MCF 10A (cell line): ENCODE measurements around the gene F7. TPM values are rescaled to one million over a fixed set of nuclear protein-coding genes. Genes with fewer than 3 reads are reported as not detected.

Experiments used
- BruUV-seq: library from RNA; stranded (reverse); fragments of 400-500 nt; replicated peaks from 2 replicates; lab custom pipeline; 2021; lab: Mats Ljungman, UMichigan
- CTCF ChIA-PET: fragments of 300-600 bp; sonication (Branson Sonifier 250); formaldehyde crosslinking; extraction: SDS; loops from one replicate; lab custom pipeline; 2021; ENCODE audit warnings: antibody characterized with exemption, inconsistent platforms; lab: Yijun Ruan, JAX
- POLR2A ChIA-PET: fragments of 300-600, 350-650 bp; sonication (Branson Sonifier 250); formaldehyde crosslinking; extraction: SDS; loops from one replicate; lab custom pipeline; 2020; ENCODE audit warnings: antibody characterized with exemption, inconsistent platforms; lab: Yijun Ruan, JAX
- DNase-seq: peaks from one replicate; pipeline ENCODE4 v3.0.0-alpha.2; 2018; ENCODE audit not compliant: unreplicated experiment
- H3K27ac Mint-ChIP-seq: one replicate; pipeline ENCODE4 v1.8.0; 2022; ENCODE audit warnings: mild to moderate bottlenecking, low read depth, mixed read lengths; ENCODE audit not compliant: unreplicated experiment
- H3K27me3 Mint-ChIP-seq: one replicate; pipeline ENCODE4 v1.8.0; 2022; ENCODE audit warnings: mixed read lengths; ENCODE audit not compliant: insufficient read depth, unreplicated experiment
- H3K36me3 Mint-ChIP-seq: one replicate; pipeline ENCODE4 v1.8.0; 2022; ENCODE audit warnings: mild to moderate bottlenecking, moderate library complexity, mixed read lengths; ENCODE audit not compliant: insufficient read depth, unreplicated experiment
- H3K4me1 Mint-ChIP-seq: one replicate; pipeline ENCODE4 v1.8.0; 2022; ENCODE audit warnings: mixed read lengths; ENCODE audit not compliant: insufficient read depth, unreplicated experiment
- H3K4me3 Mint-ChIP-seq: one replicate; pipeline ENCODE4 v1.8.0; 2022; ENCODE audit warnings: mild to moderate bottlenecking, moderate library complexity, mixed read lengths; ENCODE audit not compliant: unreplicated experiment
- H3K9me3 Mint-ChIP-seq: one replicate; pipeline ENCODE4 v1.8.0; 2022; ENCODE audit warnings: mixed read lengths; ENCODE audit not compliant: unreplicated experiment
- intact Hi-C: fragments of 100-400 bp; cut with micrococcal nuclease; formaldehyde crosslinking; loops from 2 replicates; pipeline ENCODE4 v1.14.1; 2022
- total RNA-seq: library from RNA; stranded (reverse); gene quantifications from 2 replicates; pipeline ENCODE4 v1.2.3, GENCODE V29; 2022
- TF ChIP-seq, protein P1 (sequence below): fragments of 200-600 bp; IDR thresholded peaks from one replicate; pipeline ENCODE4 v1.8.0; 2022; ENCODE audit warnings: antibody characterized with exemption, mild to moderate bottlenecking; ENCODE audit not compliant: unreplicated experiment

F7 gene
- total RNA-seq, 1 experiment from 2014 or later, result not detected

GRCh38 chr13:113116871-113117271 lies 11.3 kb downstream of the F7 start:
- Mint-ChIP-seq H3K27ac (no peak overlapping the region), H3K9me3 (no peaks in the 10 kb centered on the region), H3K27me3 (no peaks in the 10 kb centered on the region), H3K4me1 (no peaks in the 10 kb centered on the region), H3K36me3 (no peaks in the 10 kb centered on the region), H3K4me3 (no peak overlapping the region)
- BruUV-seq, result no TSS peak
- POLR2A ChIA-PET, result no interaction called here
- TF ChIP-seq, protein P1, sequence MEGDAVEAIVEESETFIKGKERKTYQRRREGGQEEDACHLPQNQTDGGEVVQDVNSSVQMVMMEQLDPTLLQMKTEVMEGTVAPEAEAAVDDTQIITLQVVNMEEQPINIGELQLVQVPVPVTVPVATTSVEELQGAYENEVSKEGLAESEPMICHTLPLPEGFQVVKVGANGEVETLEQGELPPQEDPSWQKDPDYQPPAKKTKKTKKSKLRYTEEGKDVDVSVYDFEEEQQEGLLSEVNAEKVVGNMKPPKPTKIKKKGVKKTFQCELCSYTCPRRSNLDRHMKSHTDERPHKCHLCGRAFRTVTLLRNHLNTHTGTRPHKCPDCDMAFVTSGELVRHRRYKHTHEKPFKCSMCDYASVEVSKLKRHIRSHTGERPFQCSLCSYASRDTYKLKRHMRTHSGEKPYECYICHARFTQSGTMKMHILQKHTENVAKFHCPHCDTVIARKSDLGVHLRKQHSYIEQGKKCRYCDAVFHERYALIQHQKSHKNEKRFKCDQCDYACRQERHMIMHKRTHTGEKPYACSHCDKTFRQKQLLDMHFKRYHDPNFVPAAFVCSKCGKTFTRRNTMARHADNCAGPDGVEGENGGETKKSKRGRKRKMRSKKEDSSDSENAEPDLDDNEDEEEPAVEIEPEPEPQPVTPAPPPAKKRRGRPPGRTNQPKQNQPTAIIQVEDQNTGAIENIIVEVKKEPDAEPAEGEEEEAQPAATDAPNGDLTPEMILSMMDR, result no peak
- no peak for DNase-seq
- intact Hi-C loops, result no loop called here
- CTCF ChIA-PET, result interaction anchor here (0.6 kb wide), 1 partner anchor 40 kb away, joined by 4 read pairs; no protein-coding TSS in a partner anchor

DNA sequence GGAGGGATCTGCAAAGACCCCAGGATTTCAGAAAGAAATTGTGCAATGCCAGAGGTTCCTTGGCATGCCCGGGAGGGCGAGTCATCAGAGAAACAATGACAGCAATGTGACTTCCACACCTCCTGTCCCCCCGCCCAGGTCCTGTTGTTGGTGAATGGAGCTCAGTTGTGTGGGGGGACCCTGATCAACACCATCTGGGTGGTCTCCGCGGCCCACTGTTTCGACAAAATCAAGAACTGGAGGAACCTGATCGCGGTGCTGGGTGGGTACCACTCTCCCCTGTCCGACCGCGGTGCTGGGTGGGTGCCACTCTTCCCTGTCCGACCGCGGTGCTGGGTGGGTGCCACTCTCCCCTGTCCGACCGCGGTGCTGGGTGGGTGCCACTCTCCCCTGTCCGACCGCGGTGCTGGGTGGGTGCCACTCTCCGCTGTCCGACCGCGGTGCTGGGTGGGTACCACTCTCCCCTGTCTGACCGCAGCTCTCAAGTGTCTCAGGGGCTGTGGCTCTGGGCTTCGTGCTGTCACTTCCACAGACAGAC lies 11.8 kb downstream of the F7 start:
- DNase-seq, result no peak
- no peak overlapping the region for H3K27ac Mint-ChIP-seq

GRCh38 chr13:113117911-113118260 lies 12.3 kb downstream of the F7 start:
- BruUV-seq, result no TSS peak
- POLR2A ChIA-PET, result no interaction called here
- Mint-ChIP-seq H3K27ac (no peak overlapping the region), H3K27me3 (no peaks in the 10 kb centered on the region), H3K4me3 (no peak overlapping the region), H3K36me3 (peaks cover 3% of the 10 kb centered on the region), H3K9me3 (no peaks in the 10 kb centered on the region), H3K4me1 (no peaks in the 10 kb centered on the region)
- intact Hi-C loops, result no loop called here
- CTCF ChIA-PET, result no interaction called here
- TF ChIP-seq, protein P1, result no peak
- DNase-seq, result no peak

More for the DNA sequence above, 11.8 kb downstream of the F7 start:
- no TSS peak for BruUV-seq
- TF ChIP-seq, protein P1, result no peak
- ChIA-PET POLR2A (no interaction called here), CTCF (no interaction called here)
- Mint-ChIP-seq H3K27me3 (no peaks in the 10 kb centered on the region), H3K4me1 (no peaks in the 10 kb centered on the region), H3K36me3 (no peaks in the 10 kb centered on the region), H3K4me3 (no peak overlapping the region), H3K9me3 (no peaks in the 10 kb centered on the region)
- intact Hi-C loops, result no loop called here

DNA sequence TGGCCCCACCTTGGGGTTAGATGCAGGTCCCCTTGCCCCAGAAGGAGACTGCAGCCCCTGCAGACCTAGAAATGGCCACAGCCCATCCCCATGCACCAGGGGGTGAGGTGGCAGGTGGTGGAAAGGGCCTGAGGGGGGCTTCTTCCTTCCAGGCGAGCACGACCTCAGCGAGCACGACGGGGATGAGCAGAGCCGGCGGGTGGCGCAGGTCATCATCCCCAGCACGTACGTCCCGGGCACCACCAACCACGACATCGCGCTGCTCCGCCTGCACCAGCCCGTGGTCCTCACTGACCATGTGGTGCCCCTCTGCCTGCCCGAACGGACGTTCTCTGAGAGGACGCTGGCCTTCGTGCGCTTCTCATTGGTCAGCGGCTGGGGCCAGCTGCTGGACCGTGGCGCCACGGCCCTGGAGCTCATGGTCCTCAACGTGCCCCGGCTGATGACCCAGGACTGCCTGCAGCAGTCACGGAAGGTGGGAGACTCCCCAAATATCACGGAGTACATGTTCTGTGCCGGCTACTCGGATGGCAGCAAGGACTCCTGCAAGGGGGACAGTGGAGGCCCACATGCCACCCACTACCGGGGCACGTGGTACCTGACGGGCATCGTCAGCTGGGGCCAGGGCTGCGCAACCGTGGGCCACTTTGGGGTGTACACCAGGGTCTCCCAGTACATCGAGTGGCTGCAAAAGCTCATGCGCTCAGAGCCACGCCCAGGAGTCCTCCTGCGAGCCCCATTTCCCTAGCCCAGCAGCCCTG lies 12.8 kb downstream of the F7 start:
- TF ChIP-seq, protein P1, result no peak

More for the DNA sequence above, 12.8 kb downstream of the F7 start:
- Mint-ChIP-seq H3K9me3 (no peaks in the 10 kb centered on the region), H3K4me3 (no peak overlapping the region), H3K27me3 (no peaks in the 10 kb centered on the region), H3K27ac (no peak overlapping the region), H3K4me1 (no peaks in the 10 kb centered on the region), H3K36me3 (peaks cover 6% of the 10 kb centered on the region)
- POLR2A ChIA-PET, result no interaction called here
- no peak for DNase-seq
- CTCF ChIA-PET, result interaction anchor here (0.7 to 0.8 kb wide), 2 partner anchors 19 to 28 kb away, joined by 3 to 4 read pairs; no protein-coding TSS in a partner anchor
- intact Hi-C loops, result no loop called here
- no TSS peak for BruUV-seq
